Kidney (tissue), 14 donors: ENCODE measurements around the gene PHF3. TPM values are rescaled to one million over a fixed set of nuclear protein-coding genes. Genes with fewer than 3 reads are reported as not detected.

ENCODE experiments used
- DNase-seq, 5 donors: peaks; one replicate each; pipeline ENCODE4 v3.0.0-alpha.2; 2013 to 2020
- FAIRE-seq: peaks from 2 replicates; lab custom pipeline; 2012; peaks lifted over from hg19 to GRCh38; lab: Jason Lieb, UNC
- H3K27ac ChIP-seq, 2 donors: one replicate each; pipeline ENCODE4 v1.7.0; 2013; ENCODE audit warnings: low read depth in 2 of 2, low read length in 2 of 2, inconsistent platforms in 1 of 2
- H3K27me3 ChIP-seq: one replicate; pipeline ENCODE4 v1.7.1; 2013; ENCODE audit warnings: low read length, inconsistent platforms; ENCODE audit not compliant: control insufficient read depth, insufficient read depth
- H3K36me3 ChIP-seq, 3 donors: one replicate each; pipeline versions ENCODE4 v1.7.0 to v1.7.1; 2013; ENCODE audit warnings: low read length in 3 of 3, control low read depth in 1 of 3, inconsistent platforms in 1 of 3; ENCODE audit not compliant: insufficient read depth in 3 of 3, control insufficient read depth in 2 of 3
- H3K4me1 ChIP-seq, 3 donors: one replicate each; pipeline versions ENCODE4 v1.7.0 to v1.7.1; 2013; ENCODE audit warnings: low read length in 3 of 3, inconsistent platforms in 1 of 3, low read depth in 1 of 3; ENCODE audit not compliant: control insufficient read depth in 2 of 3, insufficient read depth in 2 of 3
- H3K4me3 ChIP-seq, 3 donors: one replicate each; pipeline versions ENCODE4 v1.7.0 to v1.8.1; 2013; ENCODE audit warnings: low read length in 3 of 3, control low read depth in 1 of 3, inconsistent platforms in 1 of 3
- H3K9ac ChIP-seq, 3 donors: one replicate each; pipeline versions ENCODE4 v1.7.0 to v1.7.1; 2013; ENCODE audit warnings: low read length in 3 of 3, control low read depth in 1 of 3, inconsistent platforms in 1 of 3
- H3K9me3 ChIP-seq, 3 donors: one replicate each; pipeline versions ENCODE4 v1.7.0 to v1.7.1; 2013; ENCODE audit warnings: low read length in 3 of 3, control low read depth in 1 of 3, inconsistent platforms in 1 of 3; ENCODE audit not compliant: control insufficient read depth in 2 of 3, insufficient read depth in 1 of 3
- CTCF ChIP-seq: IDR thresholded peaks from 3 replicates; pipeline ENCODE4 v1.5.1; 2012; ENCODE audit warnings: mild to moderate bottlenecking, moderate library complexity, borderline replicate concordance; ENCODE audit not compliant: insufficient read depth; ENCODE audit errors: extremely low read depth
- intact Hi-C: fragments of 100-400 bp; cut with DNase I; formaldehyde crosslinking; loops from one replicate; pipeline ENCODE4 v1.11.1; 2022
- polyA plus RNA-seq: library from polyadenylated mRNA; stranded (reverse); fragments of 350-450 nt; fragmentation: Illumina TruSeq; extraction: RNeasy Lipid Tissue Mini Kit (QIAGEN cat#74804); gene quantifications from one replicate; pipeline ENCODE4 v1.2.3, GENCODE V29; 2014; ENCODE audit warnings: low read depth, low replicate concordance; ENCODE audit not compliant: insufficient read depth
- total RNA-seq: library from RNA; stranded (reverse); fragmentation: NEBNext Ultra II Directional; extraction: Animal tissue kit (Norgen Biotek cat#: 25700); gene quantifications from one replicate; pipeline ENCODE4 v1.2.1, GENCODE V29; 2021
- donor health status: control.
- donor health status: control.
- donor health status: control.
- donor health status: control.
- donor health status: control.
- donor health status: DM: yes; HTN: yes; CAD: no.
- donor health status: Normal renal cell carcinoma (clear cell type).

Gene PHF3
- total and polyA plus RNA-seq, 2 donors from 2014 or later = 9.5 to 58.3 TPM

GRCh38 chr6:63757826-63758225, 122.2 kb downstream of the PHF3 start:
- H3K4me1 ChIP-seq = no peaks in the 10 kb centered on the region
- H3K36me3 ChIP-seq = no peaks in the 10 kb centered on the region
- intact Hi-C loops = no loop called here
- no peak for DNase-seq
- no peak for FAIRE-seq
- no peaks in the 10 kb centered on the region for H3K27me3 ChIP-seq
- H3K4me3 ChIP-seq = no peak overlapping the region
- no peak overlapping the region for H3K9ac ChIP-seq
- no peaks in the 10 kb centered on the region for H3K9me3 ChIP-seq
- H3K27ac ChIP-seq = no peak overlapping the region
- TF ChIP-seq CTCF = no peak

GRCh38 chr6:63759605-63760105, 124.1 kb downstream of the PHF3 start:
- Histone ChIP-seq H3K9ac (no peak overlapping the region), H3K4me3 (no peak overlapping the region), H3K4me1 (no peaks in the 10 kb centered on the region), H3K27me3 (no peaks in the 10 kb centered on the region), H3K9me3 (no peaks in the 10 kb centered on the region), H3K36me3 (no peaks in the 10 kb centered on the region), H3K27ac (no peak overlapping the region)
- TF ChIP-seq CTCF = no peak
- intact Hi-C loops = loop anchor here (10.0 kb wide), 1 partner anchor 165 kb away; no protein-coding TSS in a partner anchor
- DNase-seq (no peak), FAIRE-seq (no peak)

- DNase-seq = no peak
- no peak for FAIRE-seq
- Histone ChIP-seq H3K4me3 (no peak overlapping the region), H3K36me3 (no peaks in the 10 kb centered on the region), H3K4me1 (no peaks in the 10 kb centered on the region), H3K27ac (no peak overlapping the region), H3K27me3 (no peaks in the 10 kb centered on the region), H3K9me3 (no peaks in the 10 kb centered on the region), H3K9ac (no peak overlapping the region)
- intact Hi-C loops = loop anchor here (10.0 kb wide), 1 partner anchor 165 kb away; no protein-coding TSS in a partner anchor
- TF ChIP-seq CTCF = no peak
Observed at GRCh38 chr6:63760199-63760598, 124.6 kb downstream of the PHF3 start.

DNA sequence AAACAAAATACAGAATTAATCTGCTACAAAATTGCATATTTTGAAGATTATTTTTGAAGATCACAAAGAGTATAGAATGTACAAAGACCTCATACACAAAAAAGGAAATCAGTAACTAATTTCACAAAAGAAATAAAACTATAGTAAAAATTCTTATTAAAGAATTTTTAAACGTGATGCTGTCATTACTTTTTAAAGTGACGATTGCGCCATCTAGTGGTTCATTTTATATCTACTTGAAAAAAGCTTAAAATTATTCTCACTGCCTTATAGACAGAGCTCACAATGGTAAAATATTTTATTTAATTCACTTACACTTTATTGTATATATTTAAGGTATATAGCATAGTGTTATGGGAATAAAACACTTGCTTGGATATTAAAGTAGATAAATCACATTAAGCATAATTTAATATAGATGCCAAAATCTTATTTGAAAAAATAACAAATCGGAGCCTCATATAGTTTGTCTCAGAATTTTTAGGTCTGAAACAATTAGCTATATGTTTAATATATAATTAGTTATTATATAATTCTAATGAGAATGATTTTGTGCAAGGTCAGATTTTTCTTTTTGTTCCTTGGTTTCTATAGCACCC, 128.8 kb downstream of the PHF3 start:
- FAIRE-seq (peak; percentile 99), DNase-seq (peak in 2 of 5 donors; percentile 57 to 66)
- Histone ChIP-seq H3K4me1 (no peaks in the 10 kb centered on the region), H3K36me3 (no peaks in the 10 kb centered on the region), H3K4me3 (no peak overlapping the region), H3K9me3 (peaks cover 0 to 8% (median 2%) of the 10 kb centered on the region in 3 donors), H3K9ac (no peak overlapping the region), H3K27ac (no peak overlapping the region), H3K27me3 (no peaks in the 10 kb centered on the region)
- intact Hi-C loops = loop anchor here (10.0 kb wide), 1 partner anchor 170 kb away; no protein-coding TSS in a partner anchor
- TF ChIP-seq CTCF = peak; percentile 46
